GM19238 (cell line): ENCODE data around the gene PAQR8.
"Not testable (repeated sequence)": the region's sequence is repeated elsewhere in the genome, so short reads cannot be mapped to it uniquely, and the experiment has no call there.

Source experiments
- DNase-seq: peaks from one replicate; pipeline ENCODE4 v3.0.0; 2011; ENCODE audit warnings: low spot score; ENCODE audit not compliant: insufficient read length

Gene PAQR8

DNA sequence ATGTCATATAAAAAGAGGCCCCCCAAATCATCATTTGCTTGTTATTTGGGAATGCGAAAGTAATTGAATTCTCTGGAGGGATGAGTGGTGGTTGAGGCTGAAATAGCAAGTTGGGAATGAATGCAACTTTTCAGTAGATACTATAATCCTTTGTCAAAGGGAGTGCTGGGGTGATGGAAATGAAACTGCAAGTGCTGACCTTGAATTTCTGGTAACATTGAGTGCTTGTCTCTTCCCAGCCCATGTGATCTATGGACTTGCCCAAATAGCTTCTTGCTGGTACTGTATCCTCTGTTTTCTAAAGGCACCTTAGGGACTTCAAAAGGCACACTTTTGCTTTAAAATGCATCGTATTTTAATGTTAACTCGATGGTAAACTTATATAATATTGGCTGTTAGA, 14.8 kb downstream of the PAQR8 start:
- DNase-seq: no peak

DNA sequence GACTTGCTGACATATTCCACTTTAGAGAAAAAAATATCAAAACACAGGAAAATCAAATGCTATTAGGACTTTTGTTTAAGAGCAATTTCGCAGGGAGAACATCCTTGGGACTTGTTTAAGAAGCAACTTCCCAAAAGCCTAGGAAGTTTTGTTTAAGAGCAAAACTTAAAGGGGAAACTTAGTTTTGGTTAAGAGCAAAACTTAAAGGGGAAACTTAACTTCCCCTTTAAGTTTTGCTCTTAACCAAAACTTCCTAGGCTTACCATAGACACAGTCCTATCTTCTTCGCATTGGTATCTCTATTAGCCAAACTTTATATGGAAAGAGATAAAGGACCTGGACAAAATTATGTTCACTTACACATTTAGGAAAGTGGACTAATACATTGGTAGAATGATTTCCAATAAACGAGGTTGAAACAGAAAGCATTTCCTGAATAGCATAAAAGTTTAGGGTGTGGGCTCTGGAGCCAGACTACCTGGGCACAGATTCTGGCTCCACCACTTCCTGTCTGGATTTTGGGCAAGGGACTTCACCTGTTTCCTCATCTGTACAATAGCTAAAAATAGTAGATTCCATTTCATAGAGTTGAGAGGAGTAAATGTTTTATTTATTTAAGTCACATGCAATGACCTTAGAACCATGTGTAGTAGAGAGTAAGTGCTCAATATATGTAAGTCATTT, 15.7 kb downstream of the PAQR8 start:
- no peak for DNase-seq

DNA sequence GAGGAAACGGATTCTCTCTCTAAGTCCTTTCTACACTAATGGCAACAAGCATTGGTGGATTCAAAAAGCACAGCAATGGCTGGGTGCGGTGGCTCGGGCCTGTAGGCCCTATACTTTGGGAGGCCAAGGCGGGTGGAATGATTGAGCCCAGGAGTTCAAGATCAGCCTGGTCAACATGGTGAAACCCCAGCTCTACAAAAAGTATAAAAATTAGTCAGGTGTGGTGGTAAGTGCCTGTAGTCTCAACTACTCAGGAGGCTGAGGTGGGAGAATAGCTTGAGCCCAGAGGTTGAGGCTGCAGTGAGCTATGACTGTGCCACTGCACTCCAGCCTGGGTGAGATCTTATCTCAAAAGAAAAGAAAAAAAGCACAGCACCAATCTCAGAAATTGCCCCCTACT, 19.3 kb downstream of the PAQR8 start:
- no peak for DNase-seq

DNA sequence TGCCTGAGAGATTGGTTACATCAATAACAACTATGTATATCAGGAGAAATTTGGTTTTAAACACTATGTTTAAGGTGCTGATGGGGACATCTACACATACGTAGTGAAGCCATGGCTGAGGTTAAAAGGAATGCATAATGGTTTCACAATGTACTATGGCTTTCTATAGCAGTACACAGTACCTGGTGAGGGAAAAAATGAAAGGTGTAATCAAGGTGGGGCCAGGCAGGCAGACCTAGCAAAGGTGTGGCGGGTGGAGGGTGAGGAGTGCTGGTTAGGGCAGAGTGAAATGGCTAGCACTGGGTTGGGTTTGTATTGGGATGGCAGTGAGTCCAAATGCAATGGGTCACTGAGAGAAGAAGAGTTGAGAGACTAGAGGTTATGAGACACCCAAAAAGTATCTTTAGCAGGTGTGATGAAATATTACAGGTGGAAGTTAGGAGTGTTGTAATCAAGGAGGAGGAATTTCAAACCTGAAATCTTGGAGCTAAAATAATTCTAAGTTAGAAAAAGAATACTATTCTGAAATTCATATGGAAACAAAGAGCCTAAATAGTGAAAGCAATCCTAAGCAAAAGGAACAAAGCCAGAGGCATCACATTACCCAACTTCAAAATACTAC, 22.3 kb downstream of the PAQR8 start:
- DNase-seq: no peak

DNA sequence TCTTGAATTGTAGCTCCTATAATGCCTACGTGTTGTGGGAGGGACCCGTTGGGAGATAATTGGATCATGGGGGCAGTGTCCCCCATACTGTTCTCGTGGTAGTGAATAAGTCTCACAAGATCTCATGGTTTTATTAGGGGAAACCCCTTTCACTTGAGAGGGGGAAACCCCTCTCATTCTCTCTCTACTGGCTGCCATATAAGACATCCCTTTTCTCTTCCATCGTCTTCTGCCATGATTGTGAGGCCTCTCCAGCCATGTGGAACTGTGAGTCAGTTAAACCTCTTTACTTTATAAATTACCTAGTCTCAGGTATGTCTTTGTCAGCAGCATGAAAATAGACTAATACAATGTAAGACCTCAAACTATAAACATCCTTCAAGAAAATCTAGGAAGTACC, 23.1 kb downstream of the PAQR8 start:
- no peak for DNase-seq

DNA sequence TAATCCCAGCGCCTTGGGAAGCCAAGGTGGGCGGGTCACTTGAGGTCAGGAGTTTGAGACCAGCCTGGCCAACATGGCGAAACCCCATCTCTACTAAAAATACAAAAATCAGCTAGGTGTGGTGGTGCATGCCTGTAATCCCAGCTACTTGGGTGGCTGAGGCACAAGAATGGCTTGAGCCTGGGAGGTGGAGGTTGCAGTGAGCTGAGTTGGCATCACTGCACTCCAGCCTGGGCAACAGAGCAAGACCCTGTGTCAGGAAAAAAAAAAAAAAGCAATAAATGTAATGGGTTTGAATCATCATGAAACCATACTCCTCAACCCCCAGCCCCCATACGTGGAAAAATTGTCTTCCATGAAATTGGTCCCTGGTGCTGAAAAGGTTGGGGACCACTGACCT, 26.2 kb downstream of the PAQR8 start:
- DNase-seq: not testable (repeated sequence)

DNA sequence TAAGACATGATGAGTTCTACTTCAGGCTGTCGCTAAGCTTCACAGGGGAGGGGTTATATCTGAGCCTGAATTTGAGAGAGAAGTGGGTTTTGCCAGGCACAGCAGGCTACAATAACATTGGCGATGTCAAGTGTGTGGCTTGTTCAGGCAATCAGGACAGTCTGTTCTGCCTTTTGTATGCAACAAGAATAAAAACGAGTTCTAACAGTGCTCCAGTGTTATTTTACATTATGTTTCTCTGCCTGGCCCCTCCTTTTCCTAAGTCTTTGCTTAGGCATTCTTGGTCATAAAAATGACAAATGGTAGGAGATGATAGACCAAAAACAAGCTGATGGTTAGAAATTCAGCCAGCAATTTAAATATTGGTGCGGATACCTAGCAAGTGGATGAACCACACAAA, 26.8 kb downstream of the PAQR8 start:
- DNase-seq: no peak

DNA sequence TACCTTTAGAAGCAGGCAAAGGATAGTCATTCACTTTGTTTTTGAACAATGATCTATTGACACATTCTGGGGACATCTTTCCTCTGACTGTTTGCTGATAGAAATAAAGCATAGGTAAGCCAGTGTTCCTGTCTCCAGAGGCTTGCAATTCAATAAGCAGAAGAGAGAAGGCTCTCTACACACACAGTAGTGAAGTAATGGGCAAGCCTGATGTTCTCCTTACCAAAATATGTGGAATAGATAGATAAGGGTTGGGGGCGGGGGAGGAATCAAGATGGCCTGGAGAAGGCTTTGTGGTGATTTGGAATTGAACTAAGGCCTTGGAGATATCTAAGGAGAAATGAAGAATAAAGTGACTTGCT, 27.3 kb downstream of the PAQR8 start:
- DNase-seq: no peak

DNA sequence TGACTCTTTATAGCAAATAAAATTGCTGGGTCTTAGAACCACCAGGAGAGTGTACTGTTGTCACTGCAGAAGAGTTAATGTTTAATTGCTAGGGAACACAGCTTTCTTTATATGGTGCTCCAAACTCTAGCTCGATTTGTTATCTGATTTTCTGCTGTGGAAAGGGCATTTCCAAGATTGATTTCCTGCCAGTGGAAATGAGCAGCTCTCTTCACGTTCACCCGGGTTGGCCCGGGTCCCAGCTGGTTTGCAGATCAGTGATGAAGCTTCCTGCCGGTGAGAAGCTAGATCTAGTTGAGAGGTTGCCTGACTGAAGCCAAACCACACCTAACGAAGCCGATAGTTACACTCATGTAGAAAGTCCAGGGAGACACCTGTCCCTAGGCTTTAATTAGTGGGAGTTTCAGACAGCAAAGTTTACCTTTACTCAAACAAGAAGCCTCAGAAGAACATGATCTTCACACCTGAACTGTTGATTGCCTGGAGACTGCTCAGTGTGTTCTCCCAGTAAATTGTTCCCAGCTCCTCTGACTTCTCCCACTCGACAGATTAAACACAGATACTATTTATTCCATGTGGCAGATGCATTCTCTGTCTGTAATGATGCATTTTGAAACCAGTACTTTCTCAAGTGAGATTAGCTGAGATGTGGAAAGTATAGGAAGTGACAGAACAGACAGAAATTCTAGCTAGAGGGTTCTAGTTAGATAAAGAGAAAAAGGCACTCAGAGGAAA, 27.8 kb downstream of the PAQR8 start:
- DNase-seq: peak; percentile 52

DNA sequence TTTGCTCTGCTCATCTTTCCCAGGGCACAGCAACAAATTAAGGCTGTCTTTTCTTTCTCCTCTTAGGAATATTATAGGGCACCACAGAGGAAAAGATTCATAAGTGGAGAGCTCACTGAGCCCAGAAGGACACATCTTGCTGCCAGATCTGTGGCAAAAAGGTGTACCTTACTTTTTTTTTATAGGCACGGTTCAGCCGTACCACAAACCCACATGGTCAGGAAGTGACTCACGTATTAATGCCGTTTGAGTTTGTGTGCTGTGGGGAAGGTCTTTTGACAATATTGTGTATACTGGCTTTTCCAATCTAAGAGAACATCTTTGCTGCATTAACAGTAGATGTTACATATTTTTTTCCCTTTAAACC, 28.4 kb downstream of the PAQR8 start:
- peak; percentile 24 for DNase-seq

DNA sequence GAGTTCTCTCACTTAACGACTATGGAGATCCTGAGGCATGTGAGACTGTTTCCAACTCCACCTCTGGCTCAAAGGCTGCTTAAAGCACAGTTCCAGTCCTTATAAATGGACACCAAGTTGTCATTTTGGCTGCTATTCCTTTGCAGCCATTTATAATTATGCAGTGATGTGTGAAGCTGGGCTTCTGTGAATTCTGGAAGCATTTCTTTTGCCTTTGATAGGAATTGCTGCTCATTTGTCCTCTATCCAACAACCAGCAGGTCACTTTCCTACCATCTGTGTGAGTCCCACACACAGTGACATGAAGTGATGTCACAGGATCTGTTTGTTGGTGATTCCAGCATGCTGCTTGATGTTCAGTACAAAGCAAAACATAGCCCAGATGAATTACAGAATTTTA, 29.6 kb downstream of the PAQR8 start:
- DNase-seq: no peak

DNA sequence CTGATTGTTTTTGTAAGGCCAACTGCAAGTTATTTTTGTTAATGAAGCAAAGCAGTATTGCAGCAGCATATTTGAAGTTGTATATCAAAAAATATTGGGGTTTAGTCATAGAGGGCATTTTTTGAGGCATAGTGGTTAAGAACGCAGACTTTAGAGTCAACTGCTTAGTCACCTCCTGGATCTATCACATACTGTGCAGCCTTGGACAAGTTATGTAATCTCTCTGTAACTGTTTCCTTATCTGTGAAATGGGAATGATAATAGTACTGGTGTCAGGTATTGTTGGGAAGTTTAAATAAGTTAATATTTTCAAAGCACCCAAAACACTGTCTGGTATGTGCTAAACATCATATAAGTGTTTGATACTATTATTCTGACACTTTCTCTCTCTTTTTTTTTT, 31.0 kb downstream of the PAQR8 start:
- no peak for DNase-seq

DNA sequence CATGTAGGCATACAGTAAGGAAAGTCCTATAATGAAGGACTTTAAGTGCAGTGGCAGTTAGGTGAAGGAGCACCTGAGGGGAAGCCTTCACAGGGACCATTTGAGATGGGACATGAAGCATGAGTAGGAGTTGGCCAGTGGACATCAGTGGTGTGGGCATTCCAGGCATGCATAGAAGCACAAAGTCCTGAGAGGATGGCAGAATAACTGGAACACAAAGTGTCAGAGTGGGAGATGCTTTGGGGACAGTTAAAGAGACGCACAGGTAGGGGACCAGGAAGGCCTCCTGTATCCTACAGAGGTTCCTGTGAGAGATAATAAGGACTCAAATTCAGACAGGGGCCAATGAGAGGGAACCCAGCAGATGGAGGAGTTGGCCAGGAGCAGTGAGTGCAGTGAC, 31.8 kb downstream of the PAQR8 start:
- no peak for DNase-seq

DNA sequence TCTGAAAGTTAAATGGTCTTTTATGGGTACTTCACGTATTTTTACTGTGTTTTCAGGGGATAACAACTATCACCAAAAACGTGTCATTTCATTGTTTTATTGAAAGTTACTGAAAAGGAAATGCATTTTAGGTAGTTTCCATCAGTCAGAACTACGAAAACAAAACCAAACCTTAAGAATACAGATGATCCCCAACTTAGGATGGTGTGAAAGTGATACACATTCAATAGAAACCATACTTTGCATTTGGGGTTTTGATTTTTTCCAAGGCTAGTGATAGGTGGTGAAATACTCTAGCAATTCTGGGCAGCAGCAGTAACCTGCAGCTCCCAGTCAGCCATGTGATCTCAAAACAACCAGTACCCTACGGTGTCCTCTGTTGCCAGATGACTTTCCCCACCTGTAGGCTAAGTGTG, 32.3 kb downstream of the PAQR8 start:
- peak; percentile 16 for DNase-seq

DNA sequence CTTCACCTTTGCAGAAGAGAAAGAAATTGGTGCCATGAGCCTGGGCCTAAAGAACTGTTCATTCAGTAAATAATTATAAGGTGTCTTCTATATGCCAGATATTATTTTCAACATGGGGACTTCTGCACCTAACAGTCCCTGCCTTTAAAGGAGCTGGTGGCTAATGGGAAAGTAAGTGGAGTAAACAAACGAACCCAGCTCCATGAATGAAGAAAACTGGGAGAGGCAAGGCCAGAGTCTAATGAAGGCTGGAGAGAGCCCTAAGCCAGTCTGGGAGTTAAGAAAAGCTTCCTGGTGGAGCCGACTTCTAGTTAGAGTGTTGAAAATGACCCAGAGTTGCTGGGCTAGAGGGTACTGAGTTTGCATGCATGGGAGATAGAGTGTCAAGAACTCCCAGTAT, 34.0 kb downstream of the PAQR8 start:
- no peak for DNase-seq

DNA sequence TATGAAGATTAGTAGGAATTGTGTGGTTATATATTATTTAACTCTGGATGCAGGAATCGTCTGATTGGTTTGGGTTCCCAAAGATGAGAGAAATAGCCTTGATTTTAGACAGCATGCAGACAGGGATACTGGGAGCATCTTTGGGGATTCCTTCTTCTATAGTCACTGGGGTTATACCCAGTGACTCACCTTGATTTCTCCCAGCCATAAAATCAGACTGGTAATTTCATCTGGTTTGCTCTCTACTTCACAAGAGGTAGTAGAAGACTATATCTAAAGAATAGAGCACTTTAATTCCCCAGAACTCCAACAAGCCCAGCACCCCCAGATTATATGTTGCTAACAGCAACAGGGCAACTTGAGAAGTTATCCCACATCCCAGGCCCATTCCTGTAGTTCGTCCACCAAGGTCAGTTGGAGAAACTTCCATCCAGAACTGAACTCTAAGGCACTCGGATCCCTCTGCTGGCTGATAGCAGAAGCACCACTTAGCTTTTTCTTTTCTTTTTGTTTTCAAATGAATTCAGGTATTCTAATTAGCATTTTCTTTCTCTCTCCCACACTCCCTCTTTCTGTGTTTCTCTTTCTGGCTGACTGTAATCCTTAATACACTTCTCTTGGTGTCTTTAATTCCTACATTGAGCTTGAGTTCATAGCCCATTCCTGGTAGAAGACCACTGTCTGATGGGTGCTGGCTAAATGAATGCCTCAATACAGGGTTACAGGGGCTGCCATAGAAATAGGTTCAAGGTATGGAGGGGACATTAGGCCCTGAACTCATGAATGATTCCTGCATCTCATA, 37.8 kb downstream of the PAQR8 start:
- DNase-seq: no peak

DNA sequence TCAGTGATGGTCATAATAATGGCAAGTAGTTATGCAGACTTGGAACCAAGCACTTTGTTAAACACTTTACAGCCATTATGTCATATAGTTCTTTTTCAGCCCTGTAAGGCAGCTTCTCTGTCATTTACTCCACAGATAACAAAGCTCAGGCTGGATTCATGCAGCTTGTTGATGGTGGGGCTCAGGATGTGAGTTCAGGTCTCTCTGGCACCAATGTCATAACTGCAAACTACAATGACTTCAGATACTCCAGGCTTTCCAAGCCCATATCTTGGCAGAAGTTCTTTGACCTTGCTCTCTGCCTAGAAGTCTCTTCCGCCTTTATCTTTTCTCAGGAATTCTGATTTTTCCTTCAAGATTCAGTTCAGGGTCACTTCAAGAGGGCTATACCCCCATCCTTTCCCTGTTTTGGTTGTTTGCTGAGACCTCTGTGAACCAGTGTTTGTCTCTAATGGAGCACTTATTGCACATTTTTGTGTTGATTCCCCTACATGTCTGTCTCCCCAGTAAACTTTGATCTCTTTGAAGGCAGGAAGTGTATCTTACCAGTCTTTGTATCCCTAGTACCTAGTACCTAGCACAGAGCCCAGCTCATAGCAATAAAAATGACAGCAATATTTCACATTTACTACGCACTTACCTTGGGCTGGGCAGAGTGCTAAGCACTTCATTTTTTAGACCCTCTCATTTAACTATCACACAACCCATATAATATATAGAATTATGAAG, 38.5 kb downstream of the PAQR8 start:
- DNase-seq: no peak

DNA sequence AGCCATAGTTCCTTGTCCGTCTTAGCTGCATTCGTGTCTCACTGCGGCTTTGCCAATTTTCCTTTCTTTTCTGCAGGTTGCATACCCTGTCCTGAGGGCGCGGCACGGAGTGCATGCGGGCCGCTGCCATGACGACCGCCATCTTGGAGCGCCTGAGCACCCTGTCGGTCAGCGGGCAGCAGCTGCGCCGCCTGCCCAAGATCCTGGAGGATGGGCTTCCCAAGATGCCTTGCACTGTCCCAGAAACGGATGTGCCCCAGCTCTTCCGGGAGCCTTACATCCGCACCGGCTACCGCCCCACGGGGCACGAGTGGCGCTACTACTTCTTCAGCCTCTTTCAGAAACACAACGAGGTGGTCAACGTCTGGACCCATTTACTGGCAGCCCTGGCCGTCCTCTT, 41.1 kb downstream of the PAQR8 start:
- DNase-seq: no peak

DNA sequence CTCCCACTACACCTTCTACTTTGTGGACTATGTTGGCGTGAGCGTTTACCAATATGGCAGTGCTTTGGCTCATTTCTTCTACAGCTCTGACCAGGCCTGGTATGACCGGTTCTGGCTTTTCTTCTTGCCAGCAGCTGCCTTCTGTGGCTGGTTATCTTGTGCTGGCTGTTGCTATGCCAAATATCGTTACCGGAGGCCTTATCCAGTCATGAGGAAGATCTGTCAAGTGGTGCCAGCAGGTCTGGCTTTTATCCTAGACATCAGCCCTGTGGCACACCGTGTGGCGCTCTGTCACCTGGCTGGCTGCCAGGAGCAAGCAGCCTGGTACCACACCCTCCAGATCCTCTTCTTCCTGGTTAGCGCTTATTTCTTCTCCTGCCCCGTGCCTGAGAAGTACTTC, 41.7 kb downstream of the PAQR8 start:
- DNase-seq: no peak

DNA sequence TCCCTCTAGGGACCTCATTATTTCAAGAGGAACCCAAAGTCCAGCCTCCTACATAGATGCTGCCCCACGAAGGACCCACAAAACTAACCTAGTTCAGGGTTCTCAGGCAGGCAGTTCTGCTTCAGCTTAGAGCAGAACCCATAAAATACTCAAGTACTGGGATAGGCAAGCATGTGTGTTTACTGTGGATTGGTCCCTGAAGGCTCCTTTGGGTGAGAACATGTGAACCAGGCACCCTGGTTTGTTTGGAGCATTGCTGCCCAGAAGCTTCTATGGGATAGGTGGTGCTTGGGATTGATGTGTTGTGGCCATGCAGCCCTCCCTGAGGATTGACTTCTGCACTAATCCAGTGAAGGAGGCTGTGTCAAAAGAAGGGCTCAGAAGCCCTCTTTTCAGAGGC, 43.3 kb downstream of the PAQR8 start:
- DNase-seq: no peak

DNA sequence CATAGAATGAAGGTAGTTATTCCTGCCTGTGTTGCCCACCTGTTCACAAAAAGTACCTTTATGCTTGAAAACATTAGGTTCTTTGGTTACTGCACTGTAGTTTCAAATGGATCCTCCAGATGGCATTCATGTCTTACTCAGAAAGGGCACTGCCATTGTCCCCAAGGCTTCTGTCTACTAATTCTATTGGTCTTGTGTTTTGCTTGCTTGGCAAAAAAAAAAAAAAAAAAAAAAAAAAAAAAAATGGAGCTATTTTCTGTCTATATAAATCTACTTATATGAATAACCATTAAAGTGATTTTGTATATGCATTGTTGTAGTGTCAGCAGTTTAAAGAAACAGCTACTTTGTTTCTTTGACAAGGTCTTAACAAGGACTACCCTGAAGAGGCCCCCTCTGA, 45.5 kb downstream of the PAQR8 start:
- no peak for DNase-seq

DNA sequence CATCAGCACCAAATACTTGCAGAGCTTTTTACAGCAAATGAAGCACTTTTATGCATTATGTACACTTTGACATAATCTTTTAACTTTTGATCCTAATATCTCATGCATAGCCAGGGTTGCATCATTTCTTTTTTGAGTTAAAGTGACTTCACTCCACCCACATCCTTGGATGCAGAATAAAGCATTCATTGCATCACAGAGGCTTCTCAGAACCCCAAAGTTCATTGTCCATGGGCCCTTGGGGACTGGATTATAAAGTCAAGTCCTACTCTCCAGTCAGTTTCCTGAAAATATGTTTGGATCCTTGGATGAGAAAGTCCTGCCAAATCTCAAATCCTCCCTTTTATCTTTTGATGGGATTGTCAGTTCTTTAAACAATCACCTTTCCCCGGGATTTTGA, 47.5 kb downstream of the PAQR8 start:
- no peak for DNase-seq
